GM12878 (cell line): ENCODE measurements around the gene SMURF1. TPM values are rescaled to one million over a fixed set of nuclear protein-coding genes. Genes with fewer than 3 reads are reported as not detected.

Experiments used
- ATAC-seq: fragments of 200-7000 bp; cut with Tn5 transposase; 3 replicates; pipeline ENCODE4 v1.9.1; 2020; ENCODE audit warnings: mild to moderate bottlenecking, moderate library complexity
- BruUV-seq: library from RNA; stranded (reverse); fragments of 400-500 nt; replicated peaks from 2 replicates; lab custom pipeline; 2021; lab: Mats Ljungman, UMichigan
- CTCF ChIA-PET: fragments of 300-600 bp; sonication (Branson Sonifier 250); formaldehyde crosslinking; extraction: SDS; loops from one replicate; lab custom pipeline; 2021; ENCODE audit warnings: inconsistent platforms; lab: Yijun Ruan, JAX
- POLR2A ChIA-PET: fragments of 350-600 bp; formaldehyde crosslinking; extraction: SDS; loops from one replicate; lab custom pipeline; 2021; ENCODE audit warnings: inconsistent platforms; lab: Charles Lee
- RAD21 ChIA-PET: fragments of 300-600 bp; sonication (Branson Sonifier 250); formaldehyde crosslinking; loops from one replicate; lab custom pipeline; 2023; ENCODE audit warnings: antibody characterized with exemption; ENCODE audit not compliant: unreplicated experiment; lab: Charles Lee
- SMC1A ChIA-PET: fragments of 300-600 bp; sonication (Branson Sonifier 250); formaldehyde crosslinking; loops from one replicate; lab custom pipeline; 2023; ENCODE audit not compliant: unreplicated experiment, uncharacterized antibody; lab: Charles Lee
- DNase-seq: peaks from one replicate; pipeline ENCODE4 v3.0.0-alpha.2; 2011; ENCODE audit warnings: low read depth, low spot score
- FAIRE-seq: peaks from 3 replicates; lab custom pipeline; 2011; peaks lifted over from hg19 to GRCh38; lab: Jason Lieb, UNC
- H2AFZ ChIP-seq: 2 replicates; pipeline ENCODE4 v1.6.0; 2011; ENCODE audit warnings: low read depth, low read length, control low read depth; ENCODE audit not compliant: control insufficient read depth
- H3K27ac ChIP-seq: 2 replicates; pipeline ENCODE4 v1.5.1; 2011; ENCODE audit warnings: control low read depth; ENCODE audit not compliant: control insufficient read depth, insufficient read depth
- H3K27me3 ChIP-seq, 2 experiments: replicated peaks in 1 of 2; 2 replicates each; pipeline versions ENCODE4 v1.6.0 to v1.6.1; 2011; ENCODE audit warnings: low read length in 1 of 2; ENCODE audit not compliant: control insufficient read depth in 2 of 2, insufficient read depth in 2 of 2
- H3K36me3 ChIP-seq, 2 experiments: 2 replicates each; pipeline ENCODE4 v1.5.1; 2011; ENCODE audit warnings: low read length in 1 of 2; ENCODE audit not compliant: control insufficient read depth in 2 of 2, insufficient read depth in 2 of 2
- H3K4me1 ChIP-seq: 2 replicates; pipeline ENCODE4 v1.6.1; 2011; ENCODE audit warnings: mild to moderate bottlenecking, low read length, moderate library complexity, mixed read lengths; ENCODE audit not compliant: control insufficient read depth, insufficient read depth
- H3K4me2 ChIP-seq: 2 replicates; pipeline ENCODE4 v1.6.0; 2011; ENCODE audit warnings: control low read depth; ENCODE audit not compliant: control insufficient read depth, insufficient read depth
- H3K4me3 ChIP-seq: fragments of 200-600 bp; sonication (generic); 2 replicates; pipeline ENCODE4 v1.5.1; 2016
- H3K79me2 ChIP-seq: 2 replicates; pipeline ENCODE4 v1.6.0; 2011; ENCODE audit warnings: low read length; ENCODE audit not compliant: control insufficient read depth, insufficient read depth
- H3K9ac ChIP-seq: 2 replicates; pipeline ENCODE4 v1.8.0; 2011; ENCODE audit warnings: low read length, control low read depth, mixed read lengths; ENCODE audit not compliant: control insufficient read depth, insufficient read depth
- H3K9me3 ChIP-seq: replicated peaks from 3 replicates; pipeline ENCODE4 v1.5.1; 2011; ENCODE audit warnings: mild to moderate bottlenecking, low read length; ENCODE audit not compliant: control insufficient read depth, insufficient read depth
- H4K20me1 ChIP-seq: 2 replicates; pipeline ENCODE4 v1.6.0; 2011; ENCODE audit not compliant: control insufficient read depth, insufficient read depth
- EGR1 ChIP-seq, 2 experiments: IDR thresholded peaks; 1 replicate in 1 of 2; 2 replicates in 1 of 2; pipeline ENCODE4 v1.6.1; 2011 to 2012; ENCODE audit warnings: low read depth in 2 of 2, low read length in 2 of 2, borderline replicate concordance in 1 of 2, mild to moderate bottlenecking in 1 of 2, moderate library complexity in 1 of 2
- GATAD2B ChIP-seq: fragments of 450-650 bp; conservative IDR thresholded peaks from 2 replicates; pipeline ENCODE4 v1.6.1; 2017; ENCODE audit warnings: low read depth, mild to moderate bottlenecking, moderate library complexity
- IKZF1 ChIP-seq: fragments of 450-650 bp; conservative IDR thresholded peaks from 2 replicates; pipeline ENCODE4 v1.6.1; 2017; ENCODE audit warnings: antibody characterized with exemption, mild to moderate bottlenecking
- NKRF ChIP-seq: fragments of 450-650 bp; conservative IDR thresholded peaks from 2 replicates; pipeline ENCODE4 v1.6.1; 2017; ENCODE audit warnings: mild to moderate bottlenecking, moderate library complexity
- TBL1XR1 ChIP-seq: IDR thresholded peaks from 2 replicates; pipeline ENCODE4 v1.6.1; 2012; ENCODE audit warnings: low read depth, low read length, improper control_type of control experiment
- USF1 ChIP-seq: IDR thresholded peaks from 2 replicates; pipeline ENCODE4 v1.6.1; 2011; ENCODE audit warnings: borderline replicate concordance, low read depth, mild to moderate bottlenecking, moderate library complexity, mixed read lengths, low read length; ENCODE audit not compliant: insufficient read depth; ENCODE audit errors: extremely low read length
- ZBED1 ChIP-seq: IDR thresholded peaks from 2 replicates; pipeline ENCODE4 v1.6.1; 2016; ENCODE audit warnings: borderline replicate concordance
- WGBS: methylation state at CpG from one replicate; pipeline ENCODE4 v1.1.6; 2016; ENCODE audit warnings: low lambda C conversion rate; ENCODE audit not compliant: insufficient replicate concordance, insufficient coverage; ENCODE audit errors: missing lambda C conversion rate; 5-methylcytosine and 5-hydroxymethylcytosine counted together
- in situ Hi-C: fragments of 300-500 bp; cut with MboI; formaldehyde crosslinking; loops from 9 replicates; pipeline ENCODE4 v1.14.3; 2018; ENCODE audit warnings: mixed read lengths
- intact Hi-C: fragments of 100-400 bp; cut with micrococcal nuclease; formaldehyde crosslinking; loops from one replicate; pipeline ENCODE4 v1.14.2; 2022; ENCODE audit not compliant: unreplicated experiment
- polyA plus RNA-seq, 11 experiments: library from polyadenylated mRNA; depleted of rRNA in 4 of 11; unstranded in 6 of 11; stranded (reverse) in 5 of 11; fragments of >200 nt; fragmentation: Nextera tagmentation in 4 of 11; fragmentation: Illumina TruSeq in 1 of 11; extraction: Ambion mirVana in 4 of 11; extraction: Trizol in 1 of 11; gene quantifications; 1 replicate in 1 of 11; 2 replicates in 10 of 11; pipeline versions ENCODE4 v1.2.1 to v1.2.3, GENCODE V29; 2011 to 2016; ENCODE audit warnings: inconsistent platforms in 2 of 11, missing spikeins in 2 of 11, low read depth in 1 of 11
- total RNA-seq, 4 experiments: library from RNA; depleted of rRNA in 3 of 4; stranded (reverse); fragments of >200 nt in 3 of 4; fragmentation: Illumina TruSeq in 1 of 4; extraction: Trizol in 1 of 4; gene quantifications; 2 replicates each; pipeline versions ENCODE4 v1.2.1 to v1.2.3, GENCODE V29; 2013 to 2021

SMURF1 gene
- total and polyA plus RNA-seq, 10 of the 15 experiments (the other 5 are each of a cell fraction or from before 2014, with no cell fraction given), result 0.76 to 14.0 (median 7.9) TPM

GRCh38 chr7:98990356-98990755, 153.6 kb downstream of the SMURF1 start:
- Histone ChIP-seq H3K27ac (no peak overlapping the region), H3K27me3 (no peaks in the 10 kb centered on the region), H3K4me2 (no peak overlapping the region), H3K9me3 (peaks cover 2% of the 10 kb centered on the region; the same call in 2 of the 3 replicates), H3K79me2 (no peaks in the 10 kb centered on the region), H3K4me3 (no peak overlapping the region), H4K20me1 (no peaks in the 10 kb centered on the region), H3K9ac (no peak overlapping the region), H2AFZ (no peak overlapping the region), H3K36me3 (peaks cover 28 to 59% of the 10 kb centered on the region in 2 experiments), H3K4me1 (peaks cover 3% of the 10 kb centered on the region)
- TF ChIP-seq GATAD2B (no peak), TBL1XR1 (no peak), EGR1 (IDR thresholded peaks at IDR 0.05; ENCODE audit: borderline replicate concordance in 1 of 2, low read depth in 2 of 2, low read length in 2 of 2) (no peak), NKRF (no peak), USF1 (no peak), IKZF1 (no peak), ZBED1 (no peak)
- DNase-seq (no peak), FAIRE-seq (no peak), ATAC-seq (no peak)
- in situ Hi-C loops, result no loop called here
- RAD21 ChIA-PET, result no interaction called here
- SMC1A ChIA-PET, result interaction anchor here (0.8 kb wide), 1 partner anchor 333 kb away, joined by 3 read pairs; no protein-coding TSS in a partner anchor
- intact Hi-C loops, result no loop called here
- CTCF ChIA-PET, result no interaction called here
- BruUV-seq, result no TSS peak
- POLR2A ChIA-PET, result no interaction called here
- 88% methylated on average over 6 of the region's 6 CpGs for WGBS
